K562 (cell line): ENCODE measurements around the gene KRTAP9-3. TPM values are rescaled to one million over a fixed set of nuclear protein-coding genes. Genes with fewer than 3 reads are reported as not detected.

Source experiments
- ATAC-seq: fragments of 200-7000 bp; cut with Tn5 transposase; 3 replicates; pipeline ENCODE4 v1.9.1; 2020; ENCODE audit warnings: moderate library complexity
- BruUV-seq: library from RNA; stranded (reverse); fragments of 400-500 nt; replicated peaks from 2 replicates; lab custom pipeline; 2021; lab: Mats Ljungman, UMichigan
- CTCF ChIA-PET: fragments of 300-600 bp; formaldehyde crosslinking; extraction: SDS; loops from one replicate; lab custom pipeline; 2021; ENCODE audit warnings: low intra/inter-chr PET ratio; lab: Yijun Ruan, JAX
- POLR2A ChIA-PET: fragments of 300-600, 350-650 bp; sonication (Branson Sonifier 250); formaldehyde crosslinking; extraction: SDS; loops from one replicate; lab custom pipeline; 2021; ENCODE audit warnings: antibody characterized with exemption, inconsistent platforms; lab: Yijun Ruan, JAX
- DNase-seq, 4 experiments: peaks; one replicate each; pipeline versions ENCODE4 v3.0.0 to v3.0.0-alpha.2; 2011 to 2018; ENCODE audit warnings: low spot score in 3 of 4, mixed read lengths in 3 of 4; ENCODE audit errors: extremely low read depth in 1 of 4
- FAIRE-seq: peaks from 2 replicates; lab custom pipeline; 2011; peaks lifted over from hg19 to GRCh38; lab: Jason Lieb, UNC
- H2AFZ ChIP-seq: 2 replicates; pipeline ENCODE4 v1.6.0; 2011; ENCODE audit warnings: low read depth, low read length, control low read depth, inconsistent platforms
- H3K27ac ChIP-seq: fragments of 200-600 bp; 3 replicates; pipeline ENCODE4 v1.8.0; 2011; ENCODE audit warnings: low read depth, mild to moderate bottlenecking, control low read depth, inconsistent platforms, low read length, moderate library complexity, mixed read lengths; ENCODE audit errors: extremely low read depth
- H3K27me3 ChIP-seq, 2 experiments: fragments of 300-600 bp in 1 of 2; 2 replicates in 1 of 2; 3 replicates in 1 of 2; pipeline versions ENCODE4 v1.6.0 to v1.8.0; 2011; ENCODE audit warnings: inconsistent platforms in 2 of 2, low read length in 2 of 2, mild to moderate bottlenecking in 1 of 2, mixed read lengths in 1 of 2, moderate library complexity in 1 of 2; ENCODE audit not compliant: control insufficient read depth in 2 of 2, insufficient read depth in 2 of 2
- H3K36me3 ChIP-seq: fragments of 300-600 bp; 3 replicates; pipeline ENCODE4 v1.8.0; 2011; ENCODE audit warnings: mild to moderate bottlenecking, low read length, inconsistent platforms; ENCODE audit not compliant: control insufficient read depth, insufficient read depth
- H3K4me1 ChIP-seq, 2 experiments: fragments of 200-600 bp in 1 of 2; replicated peaks in 1 of 2; 2 replicates in 1 of 2; 3 replicates in 1 of 2; pipeline versions ENCODE4 v1.5.1 to v1.8.0; 2011; ENCODE audit warnings: inconsistent platforms in 2 of 2, low read length in 2 of 2, mild to moderate bottlenecking in 1 of 2, mixed read lengths in 1 of 2, moderate library complexity in 1 of 2; ENCODE audit not compliant: control insufficient read depth in 2 of 2, insufficient read depth in 2 of 2
- H3K4me2 ChIP-seq: 2 replicates; pipeline ENCODE4 v1.6.1; 2011; ENCODE audit warnings: low read length, control low read depth, inconsistent platforms, mixed read lengths; ENCODE audit not compliant: insufficient read depth
- H3K4me3 ChIP-seq: fragments of 200-600 bp; sonication (generic), shearing (Covaris generic); 2 replicates; pipeline ENCODE4 v1.5.1; 2016; ENCODE audit warnings: control low read depth, inconsistent platforms
- H3K79me2 ChIP-seq: fragments of 200-600 bp; 3 replicates; pipeline ENCODE4 v1.8.0; 2011; ENCODE audit warnings: low read length, inconsistent platforms; ENCODE audit not compliant: control insufficient read depth, insufficient read depth
- H3K9ac ChIP-seq, 2 experiments: 2 replicates each; pipeline versions ENCODE4 v1.6.0 to v1.6.1; 2011; ENCODE audit warnings: low read depth in 2 of 2, low read length in 2 of 2, control low read depth in 1 of 2, inconsistent platforms in 1 of 2, mild to moderate bottlenecking in 1 of 2, mixed read lengths in 1 of 2; ENCODE audit not compliant: insufficient read depth in 1 of 2
- H3K9me1 ChIP-seq: one replicate; pipeline ENCODE4 v1.6.0; 2011; ENCODE audit warnings: inconsistent platforms, mild to moderate bottlenecking, low read length, moderate library complexity; ENCODE audit not compliant: control insufficient read depth, insufficient read depth
- H3K9me3 ChIP-seq: replicated peaks from 2 replicates; pipeline ENCODE4 v1.5.1; 2011; ENCODE audit warnings: low read depth, low read length, inconsistent platforms; ENCODE audit not compliant: control insufficient read depth, insufficient read depth
- H4K20me1 ChIP-seq: replicated peaks from 2 replicates; pipeline ENCODE4 v1.6.1; 2011; ENCODE audit warnings: low read length, inconsistent platforms, mixed read lengths; ENCODE audit not compliant: control insufficient read depth, insufficient read depth
- ARNT ChIP-seq, 2 experiments: fragments of 450-650 bp; IDR thresholded peaks; 2 replicates each; pipeline ENCODE4 v1.6.1; 2016; ENCODE audit warnings: mild to moderate bottlenecking in 1 of 2
- DACH1 ChIP-seq: fragments of 450-650 bp; IDR thresholded peaks from 2 replicates; pipeline ENCODE4 v1.6.1; 2018; ENCODE audit not compliant: partially characterized antibody
- DDX20 ChIP-seq: fragments of 450-650 bp; IDR thresholded peaks from 2 replicates; pipeline ENCODE4 v1.6.1; 2016; ENCODE audit warnings: missing genetic modification characterization, low read depth, mild to moderate bottlenecking, missing compliant biosample characterization, moderate library complexity
- GATAD2B ChIP-seq: fragments of 450-650 bp; IDR thresholded peaks from 2 replicates; pipeline ENCODE4 v1.6.1; 2017; ENCODE audit warnings: mild to moderate bottlenecking, borderline replicate concordance
- HLTF ChIP-seq: fragments of 450-650 bp; IDR thresholded peaks from 2 replicates; pipeline ENCODE4 v1.6.1; 2016
- KDM2B ChIP-seq: fragments of 250-450 bp; sonication (Bioruptor Pico); IDR thresholded peaks from 2 replicates; pipeline ENCODE4 v1.8.0; 2021; ENCODE audit warnings: mild to moderate bottlenecking, moderate library complexity
- NR3C1 ChIP-seq: sonication (generic); formaldehyde crosslinking; IDR thresholded peaks from 2 replicates; pipeline ENCODE4 v1.8.1; 2022; ENCODE audit warnings: missing genetic modification reagents
- POLR2AphosphoS5 ChIP-seq: IDR thresholded peaks from 2 replicates; pipeline ENCODE4 v1.6.1; 2011; ENCODE audit warnings: mild to moderate bottlenecking, low read depth, low read length, moderate library complexity; ENCODE audit not compliant: control insufficient read depth, insufficient read depth
- PRMT5 ChIP-seq: sonication (generic); formaldehyde crosslinking; IDR thresholded peaks from 2 replicates; pipeline ENCODE4 v1.5.0; 2020; ENCODE audit warnings: missing genetic modification reagents
- XRCC3 ChIP-seq: fragments of 450-650 bp; IDR thresholded peaks from 2 replicates; pipeline ENCODE4 v1.6.1; 2017; ENCODE audit warnings: mild to moderate bottlenecking, moderate library complexity
- ZBTB7A ChIP-seq: IDR thresholded peaks from 2 replicates; pipeline ENCODE4 v1.6.1; 2011; ENCODE audit warnings: low read depth, mild to moderate bottlenecking, low read length, moderate library complexity, borderline replicate concordance; ENCODE audit not compliant: control insufficient read depth
- WGBS: fragments of 100-300 bp; shearing (Covaris generic); methylation state at CpG from one replicate; pipeline ENCODE4 v1.1.6; 2016; ENCODE audit warnings: low coverage, mixed read lengths; ENCODE audit not compliant: insufficient coverage; ENCODE audit errors: missing lambda C conversion rate; 5-methylcytosine and 5-hydroxymethylcytosine counted together
- in situ Hi-C: fragments of 300-500 bp; cut with MboI; formaldehyde crosslinking; loops from 4 replicates; pipeline ENCODE4 v1.15.0; 2018; ENCODE audit warnings: inconsistent platforms, mixed read lengths
- intact Hi-C: fragments of 100-400 bp; cut with micrococcal nuclease; formaldehyde crosslinking; loops from 2 replicates; pipeline ENCODE4 v1.14.2; 2022
- polyA plus RNA-seq, 8 experiments: library from polyadenylated mRNA; depleted of rRNA in 4 of 8; stranded (reverse) in 5 of 8; unstranded in 3 of 8; fragments of >200 nt; fragmentation: Nextera tagmentation in 2 of 8; fragmentation: Illumina TruSeq in 1 of 8; extraction: Ambion mirVana in 2 of 8; extraction: Trizol in 1 of 8; gene quantifications; 2 replicates each; pipeline versions ENCODE4 v1.2.1 to v1.2.3, GENCODE V29; 2011 to 2014; ENCODE audit warnings: inconsistent platforms in 1 of 8, missing spikeins in 1 of 8
- total RNA-seq, 7 experiments: library from RNA; depleted of rRNA in 6 of 7; stranded (reverse); fragments of >200 nt in 6 of 7; fragmentation: Illumina TruSeq in 2 of 7; extraction: Trizol in 2 of 7; gene quantifications; 2 replicates each; pipeline versions ENCODE4 v1.2.1 to v1.2.3, GENCODE V29; 2011 to 2021; ENCODE audit warnings: low replicate concordance in 1 of 7
- TF ChIP-seq, protein P1 (sequence below): fragments of 200-800 bp; sonication (Bioruptor generic); IDR thresholded peaks from 2 replicates; pipeline ENCODE4 v1.6.1; 2017; ENCODE audit warnings: missing genetic modification characterization, missing compliant biosample characterization
- TF ChIP-seq, protein P2 (sequence below): fragments of 250-450 bp; sonication (Bioruptor Pico); IDR thresholded peaks from 2 replicates; pipeline ENCODE4 v1.8.0; 2022; ENCODE audit warnings: inconsistent platforms
- TF ChIP-seq, protein P3 (sequence below): fragments of 200-400 bp; formaldehyde crosslinking; IDR thresholded peaks from 2 replicates; pipeline ENCODE4 v1.6.1; 2017; ENCODE audit warnings: mild to moderate bottlenecking, low read depth, low read length, moderate library complexity
- TF ChIP-seq, protein P4 (sequence below), 2 experiments: IDR thresholded peaks; 2 replicates each; pipeline ENCODE4 v1.6.1; 2011; ENCODE audit warnings: borderline replicate concordance in 1 of 2, control low read depth in 1 of 2, low read depth in 1 of 2, low read length in 1 of 2, mild to moderate bottlenecking in 1 of 2, mixed read lengths in 1 of 2, moderate library complexity in 1 of 2; ENCODE audit not compliant: insufficient read depth in 1 of 2, insufficient read length in 1 of 2, poor library complexity in 1 of 2, severe bottlenecking in 1 of 2; ENCODE audit errors: extremely low read depth in 1 of 2
- TF ChIP-seq, protein P5 (sequence below): fragments of 450-650 bp; formaldehyde crosslinking; IDR thresholded peaks from 2 replicates; pipeline ENCODE4 v1.4.0; 2022; ENCODE audit warnings: missing genetic modification characterization

The KRTAP9-3 gene
- total and polyA plus RNA-seq, 9 of the 15 experiments (the other 6 are each of a cell fraction or from before 2014, with no cell fraction given): not detected

DNA sequence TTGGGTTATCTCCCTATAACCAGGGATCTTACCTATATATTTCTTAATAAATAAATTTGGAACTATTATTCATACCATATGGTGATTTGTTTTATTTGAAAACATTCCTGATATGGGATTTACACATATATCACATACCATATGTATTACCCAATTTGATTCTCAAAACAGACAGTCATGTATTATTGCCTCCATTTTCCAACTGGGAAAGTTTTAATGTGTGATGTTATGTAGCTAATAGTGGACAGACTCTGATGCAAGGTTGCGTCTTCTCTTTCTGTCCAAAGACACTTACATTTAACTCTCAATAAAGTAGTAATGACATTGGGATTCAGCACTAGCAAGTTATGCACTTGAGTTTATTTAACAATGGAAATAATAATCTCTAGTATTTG, 24.0 kb downstream of the KRTAP9-3 start:
- FAIRE-seq (no peak), DNase-seq (no peak), ATAC-seq (no peak)
- BruUV-seq: no TSS peak
- Histone ChIP-seq H4K20me1 (no peaks in the 10 kb centered on the region), H3K27me3 (peaks cover 0 to 2% of the 10 kb centered on the region in 2 experiments; a peak in 1 of 5 replicates), H3K9me1 (no peaks in the 10 kb centered on the region), H3K36me3 (no peaks in the 10 kb centered on the region), H3K9me3 (no peaks in the 10 kb centered on the region), H3K4me2 (no peak overlapping the region), H3K4me3 (no peak overlapping the region), H3K4me1 (no peaks in the 10 kb centered on the region), H3K27ac (no peak overlapping the region), H3K79me2 (no peaks in the 10 kb centered on the region), H3K9ac (no peak overlapping the region), H2AFZ (no peak overlapping the region)
- WGBS: 0% methylated on average over 1 of the region's 1 CpG
- intact Hi-C loops (no loop called here), in situ Hi-C loops (no loop called here)
- CTCF ChIA-PET: no interaction called here
- POLR2A ChIA-PET: no interaction called here
- no peak for TF ChIP-seq HLTF
- no peak for TF ChIP-seq PRMT5
- no peak for TF ChIP-seq DACH1
- TF ChIP-seq, protein P1, sequence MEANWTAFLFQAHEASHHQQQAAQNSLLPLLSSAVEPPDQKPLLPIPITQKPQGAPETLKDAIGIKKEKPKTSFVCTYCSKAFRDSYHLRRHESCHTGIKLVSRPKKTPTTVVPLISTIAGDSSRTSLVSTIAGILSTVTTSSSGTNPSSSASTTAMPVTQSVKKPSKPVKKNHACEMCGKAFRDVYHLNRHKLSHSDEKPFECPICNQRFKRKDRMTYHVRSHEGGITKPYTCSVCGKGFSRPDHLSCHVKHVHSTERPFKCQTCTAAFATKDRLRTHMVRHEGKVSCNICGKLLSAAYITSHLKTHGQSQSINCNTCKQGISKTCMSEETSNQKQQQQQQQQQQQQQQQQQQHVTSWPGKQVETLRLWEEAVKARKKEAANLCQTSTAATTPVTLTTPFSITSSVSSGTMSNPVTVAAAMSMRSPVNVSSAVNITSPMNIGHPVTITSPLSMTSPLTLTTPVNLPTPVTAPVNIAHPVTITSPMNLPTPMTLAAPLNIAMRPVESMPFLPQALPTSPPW (CRISPR knock-in tag): no peak
- TF ChIP-seq XRCC3: no peak
- TF ChIP-seq, protein P2, sequence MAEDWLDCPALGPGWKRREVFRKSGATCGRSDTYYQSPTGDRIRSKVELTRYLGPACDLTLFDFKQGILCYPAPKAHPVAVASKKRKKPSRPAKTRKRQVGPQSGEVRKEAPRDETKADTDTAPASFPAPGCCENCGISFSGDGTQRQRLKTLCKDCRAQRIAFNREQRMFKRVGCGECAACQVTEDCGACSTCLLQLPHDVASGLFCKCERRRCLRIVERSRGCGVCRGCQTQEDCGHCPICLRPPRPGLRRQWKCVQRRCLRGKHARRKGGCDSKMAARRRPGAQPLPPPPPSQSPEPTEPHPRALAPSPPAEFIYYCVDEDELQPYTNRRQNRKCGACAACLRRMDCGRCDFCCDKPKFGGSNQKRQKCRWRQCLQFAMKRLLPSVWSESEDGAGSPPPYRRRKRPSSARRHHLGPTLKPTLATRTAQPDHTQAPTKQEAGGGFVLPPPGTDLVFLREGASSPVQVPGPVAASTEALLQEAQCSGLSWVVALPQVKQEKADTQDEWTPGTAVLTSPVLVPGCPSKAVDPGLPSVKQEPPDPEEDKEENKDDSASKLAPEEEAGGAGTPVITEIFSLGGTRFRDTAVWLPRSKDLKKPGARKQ: no peak
- TF ChIP-seq ARNT (IDR thresholded peaks at IDR 0.05): no peak
- no peak for TF ChIP-seq POLR2AphosphoS5
- TF ChIP-seq, protein P3, sequence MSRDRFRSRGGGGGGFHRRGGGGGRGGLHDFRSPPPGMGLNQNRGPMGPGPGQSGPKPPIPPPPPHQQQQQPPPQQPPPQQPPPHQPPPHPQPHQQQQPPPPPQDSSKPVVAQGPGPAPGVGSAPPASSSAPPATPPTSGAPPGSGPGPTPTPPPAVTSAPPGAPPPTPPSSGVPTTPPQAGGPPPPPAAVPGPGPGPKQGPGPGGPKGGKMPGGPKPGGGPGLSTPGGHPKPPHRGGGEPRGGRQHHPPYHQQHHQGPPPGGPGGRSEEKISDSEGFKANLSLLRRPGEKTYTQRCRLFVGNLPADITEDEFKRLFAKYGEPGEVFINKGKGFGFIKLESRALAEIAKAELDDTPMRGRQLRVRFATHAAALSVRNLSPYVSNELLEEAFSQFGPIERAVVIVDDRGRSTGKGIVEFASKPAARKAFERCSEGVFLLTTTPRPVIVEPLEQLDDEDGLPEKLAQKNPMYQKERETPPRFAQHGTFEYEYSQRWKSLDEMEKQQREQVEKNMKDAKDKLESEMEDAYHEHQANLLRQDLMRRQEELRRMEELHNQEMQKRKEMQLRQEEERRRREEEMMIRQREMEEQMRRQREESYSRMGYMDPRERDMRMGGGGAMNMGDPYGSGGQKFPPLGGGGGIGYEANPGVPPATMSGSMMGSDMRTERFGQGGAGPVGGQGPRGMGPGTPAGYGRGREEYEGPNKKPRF: no peak
- TF ChIP-seq DDX20 (tag): no peak
- TF ChIP-seq GATAD2B: no peak
- TF ChIP-seq, protein P4, sequence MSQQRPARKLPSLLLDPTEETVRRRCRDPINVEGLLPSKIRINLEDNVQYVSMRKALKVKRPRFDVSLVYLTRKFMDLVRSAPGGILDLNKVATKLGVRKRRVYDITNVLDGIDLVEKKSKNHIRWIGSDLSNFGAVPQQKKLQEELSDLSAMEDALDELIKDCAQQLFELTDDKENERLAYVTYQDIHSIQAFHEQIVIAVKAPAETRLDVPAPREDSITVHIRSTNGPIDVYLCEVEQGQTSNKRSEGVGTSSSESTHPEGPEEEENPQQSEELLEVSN (IDR thresholded peaks at IDR 0.05; ENCODE audit: borderline replicate concordance in 1 of 2, extremely low read depth in 1 of 2, insufficient read depth in 1 of 2, insufficient read length in 1 of 2, low read depth in 1 of 2, low read length in 1 of 2, poor library complexity in 1 of 2, severe bottlenecking in 1 of 2): no peak
- TF ChIP-seq ZBTB7A: no peak
- TF ChIP-seq KDM2B (CRISPR knock-in tag): no peak
- TF ChIP-seq NR3C1 (CRISPR knock-in tag): no peak
- TF ChIP-seq, protein P5, sequence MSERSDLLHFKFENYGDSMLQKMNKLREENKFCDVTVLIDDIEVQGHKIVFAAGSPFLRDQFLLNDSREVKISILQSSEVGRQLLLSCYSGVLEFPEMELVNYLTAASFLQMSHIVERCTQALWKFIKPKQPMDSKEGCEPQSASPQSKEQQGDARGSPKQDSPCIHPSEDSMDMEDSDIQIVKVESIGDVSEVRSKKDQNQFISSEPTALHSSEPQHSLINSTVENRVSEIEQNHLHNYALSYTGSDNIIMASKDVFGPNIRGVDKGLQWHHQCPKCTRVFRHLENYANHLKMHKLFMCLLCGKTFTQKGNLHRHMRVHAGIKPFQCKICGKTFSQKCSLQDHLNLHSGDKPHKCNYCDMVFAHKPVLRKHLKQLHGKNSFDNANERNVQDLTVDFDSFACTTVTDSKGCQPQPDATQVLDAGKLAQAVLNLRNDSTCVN: no peak
